Measurements from ENCODE around the gene PIGR. TPM values are rescaled to one million over a fixed set of nuclear protein-coding genes. Genes with fewer than 3 reads are reported as not detected.

Gene PIGR
- total RNA-seq, 1 donor from 2014 or later: not detected

DNA sequence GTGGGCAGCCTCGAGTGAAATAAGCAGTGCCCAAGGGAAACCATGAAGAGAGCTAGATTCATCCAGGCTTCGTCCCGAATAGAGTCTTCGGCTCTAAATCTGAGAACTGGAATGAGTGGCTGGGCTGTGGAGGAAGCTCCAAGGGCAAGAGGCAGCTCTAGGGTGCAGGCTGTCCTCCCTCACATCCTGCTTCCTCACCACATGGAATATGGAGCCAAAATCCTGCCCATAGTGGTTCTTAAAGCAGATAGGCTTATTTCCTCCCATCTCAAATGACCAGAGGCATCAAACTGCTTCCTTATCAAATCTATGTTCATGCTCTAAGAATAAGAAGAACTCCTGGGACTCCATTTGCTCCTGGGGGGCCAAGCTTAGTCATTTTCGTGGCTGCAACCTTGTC is 46.5 kb downstream of the PIGR start:
- H3K4me3 Mint-ChIP-seq (ENCODE audit: unreplicated experiment): no peak overlapping the region
- H3K4me1 Mint-ChIP-seq (ENCODE audit: low read depth, unreplicated experiment): peaks cover 9% of the 10 kb centered on the region
- H3K9me3 Mint-ChIP-seq (ENCODE audit: unreplicated experiment): peaks cover 3% of the 10 kb centered on the region
- H3K36me3 Mint-ChIP-seq (ENCODE audit: unreplicated experiment): no peaks in the 10 kb centered on the region
- no peaks in the 10 kb centered on the region for H3K27me3 Mint-ChIP-seq (ENCODE audit: unreplicated experiment)
- H3K27ac Mint-ChIP-seq (ENCODE audit: unreplicated experiment): no peak overlapping the region
- no peak for DNase-seq
- TF ChIP-seq, protein P1, sequence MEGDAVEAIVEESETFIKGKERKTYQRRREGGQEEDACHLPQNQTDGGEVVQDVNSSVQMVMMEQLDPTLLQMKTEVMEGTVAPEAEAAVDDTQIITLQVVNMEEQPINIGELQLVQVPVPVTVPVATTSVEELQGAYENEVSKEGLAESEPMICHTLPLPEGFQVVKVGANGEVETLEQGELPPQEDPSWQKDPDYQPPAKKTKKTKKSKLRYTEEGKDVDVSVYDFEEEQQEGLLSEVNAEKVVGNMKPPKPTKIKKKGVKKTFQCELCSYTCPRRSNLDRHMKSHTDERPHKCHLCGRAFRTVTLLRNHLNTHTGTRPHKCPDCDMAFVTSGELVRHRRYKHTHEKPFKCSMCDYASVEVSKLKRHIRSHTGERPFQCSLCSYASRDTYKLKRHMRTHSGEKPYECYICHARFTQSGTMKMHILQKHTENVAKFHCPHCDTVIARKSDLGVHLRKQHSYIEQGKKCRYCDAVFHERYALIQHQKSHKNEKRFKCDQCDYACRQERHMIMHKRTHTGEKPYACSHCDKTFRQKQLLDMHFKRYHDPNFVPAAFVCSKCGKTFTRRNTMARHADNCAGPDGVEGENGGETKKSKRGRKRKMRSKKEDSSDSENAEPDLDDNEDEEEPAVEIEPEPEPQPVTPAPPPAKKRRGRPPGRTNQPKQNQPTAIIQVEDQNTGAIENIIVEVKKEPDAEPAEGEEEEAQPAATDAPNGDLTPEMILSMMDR (IDR thresholded peaks at IDR 0.05; ENCODE audit: partially characterized antibody, unreplicated experiment): no peak

DNA sequence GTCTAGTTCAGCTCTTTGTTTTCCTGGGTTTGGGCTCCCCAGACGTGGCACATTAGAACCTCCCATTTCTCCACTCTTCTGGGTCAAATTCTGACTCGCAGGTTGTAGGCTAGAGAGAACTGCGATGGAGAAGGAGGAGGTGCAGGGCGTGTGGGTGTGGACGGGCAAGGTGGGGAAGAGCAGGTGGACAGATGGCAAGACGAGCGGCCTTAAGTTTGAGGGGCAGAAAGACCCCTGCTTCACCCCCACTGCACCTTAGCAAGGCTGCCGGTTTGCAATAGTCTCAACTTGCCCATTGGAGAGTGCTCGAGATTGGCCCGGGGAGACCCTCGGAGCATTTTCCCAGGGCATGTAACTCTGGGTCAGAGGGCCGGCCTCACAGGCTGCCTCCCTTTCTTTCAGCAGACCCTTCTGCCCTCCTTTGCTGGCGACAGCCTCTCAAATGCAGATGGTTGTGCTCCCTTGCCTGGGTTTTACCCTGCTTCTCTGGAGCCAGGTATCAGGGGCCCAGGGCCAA is 47.3 kb downstream of the PIGR start:
- H3K36me3 Mint-ChIP-seq (ENCODE audit: unreplicated experiment): no peaks in the 10 kb centered on the region
- H3K9me3 Mint-ChIP-seq (ENCODE audit: unreplicated experiment): peaks cover 3% of the 10 kb centered on the region
- no peak for DNase-seq
- peaks cover 9% of the 10 kb centered on the region for H3K4me1 Mint-ChIP-seq (ENCODE audit: low read depth, unreplicated experiment)
- H3K27ac Mint-ChIP-seq (ENCODE audit: unreplicated experiment): no peak overlapping the region
- H3K27me3 Mint-ChIP-seq (ENCODE audit: unreplicated experiment): no peaks in the 10 kb centered on the region
- TF ChIP-seq, protein P1 (IDR thresholded peaks at IDR 0.05; ENCODE audit: partially characterized antibody, unreplicated experiment): no peak
- H3K4me3 Mint-ChIP-seq (ENCODE audit: unreplicated experiment): no peak overlapping the region

DNA sequence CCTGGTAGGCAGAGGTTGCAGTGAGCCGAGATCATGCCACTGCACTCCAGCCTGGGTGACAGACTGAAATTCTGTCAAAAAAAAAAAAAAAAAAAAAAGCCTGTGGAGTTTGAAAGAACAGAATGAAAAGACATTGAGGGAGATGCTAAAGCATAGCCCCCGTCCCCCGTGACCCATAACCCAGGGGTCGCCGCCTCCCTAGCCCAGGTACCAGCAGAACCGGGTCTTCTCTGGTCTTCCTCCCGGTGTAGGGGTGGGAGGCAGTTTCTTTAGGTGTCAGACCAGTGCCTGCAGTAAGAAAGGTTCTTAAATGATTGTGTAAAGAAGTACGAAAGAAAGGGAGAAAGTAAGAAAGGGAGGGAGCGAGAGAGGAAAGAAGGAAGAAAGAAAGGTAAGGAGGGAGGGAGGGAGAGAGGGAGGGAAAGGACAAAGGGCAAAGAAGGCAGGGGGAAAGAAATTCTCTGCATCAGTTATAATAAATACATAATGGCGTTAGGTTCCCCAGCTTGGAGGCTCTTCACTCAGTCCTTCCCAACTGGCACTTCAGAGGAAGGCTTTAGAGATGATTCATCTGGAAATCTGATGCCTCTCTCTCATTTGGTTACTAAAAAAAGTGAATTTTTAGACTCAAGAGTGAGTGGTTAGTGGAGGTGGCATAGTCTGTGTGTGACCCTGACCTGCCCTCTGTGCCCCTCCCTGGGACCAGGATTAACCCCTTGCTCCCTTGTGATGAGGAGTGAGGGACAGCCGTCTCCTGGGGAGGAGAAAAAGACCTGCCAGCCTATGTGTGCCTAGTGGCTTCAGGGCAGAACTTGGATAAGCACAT is 48.0 kb downstream of the PIGR start:
- DNase-seq: no peak
- Mint-ChIP-seq H3K9me3 (ENCODE audit: unreplicated experiment) (peaks cover 2% of the 10 kb centered on the region), H3K27ac (ENCODE audit: unreplicated experiment) (no peak overlapping the region), H3K4me1 (ENCODE audit: low read depth, unreplicated experiment) (peaks cover 9% of the 10 kb centered on the region), H3K4me3 (ENCODE audit: unreplicated experiment) (no peak overlapping the region), H3K36me3 (ENCODE audit: unreplicated experiment) (no peaks in the 10 kb centered on the region), H3K27me3 (ENCODE audit: unreplicated experiment) (no peaks in the 10 kb centered on the region)
- TF ChIP-seq, protein P1 (IDR thresholded peaks at IDR 0.05; ENCODE audit: partially characterized antibody, unreplicated experiment): no peak

DNA sequence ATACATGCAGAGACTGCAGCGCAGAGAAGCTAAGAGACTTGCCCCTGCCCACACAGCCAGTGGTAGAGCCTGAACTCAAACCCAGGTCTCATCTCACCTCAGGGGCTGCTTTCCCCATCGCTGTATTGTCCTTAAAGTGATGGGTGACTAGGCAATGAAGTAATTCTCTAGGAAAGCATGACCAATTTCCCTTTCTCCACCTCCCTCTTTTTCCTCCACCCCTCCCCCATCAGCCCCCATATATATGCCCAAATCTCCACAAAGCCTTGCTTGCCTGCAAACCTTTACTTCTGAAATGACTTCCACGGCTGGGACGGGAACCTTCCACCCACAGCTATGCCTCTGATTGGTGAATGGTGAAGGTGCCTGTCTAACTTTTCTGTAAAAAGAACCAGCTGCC is 49.1 kb downstream of the PIGR start, which contains the start of gene IL24:
IL24 (plus strand) TSS at position 269 of the 400 bp plus-strand sequence. CDS start 390 bp downstream, outside the sequence.
- TF ChIP-seq, protein P1 (IDR thresholded peaks at IDR 0.05; ENCODE audit: partially characterized antibody, unreplicated experiment): no peak
- peaks cover 9% of the 10 kb centered on the region for H3K4me1 Mint-ChIP-seq (ENCODE audit: low read depth, unreplicated experiment)
- DNase-seq: no peak
- peaks cover 2% of the 10 kb centered on the region for H3K9me3 Mint-ChIP-seq (ENCODE audit: unreplicated experiment)
- H3K27ac Mint-ChIP-seq (ENCODE audit: unreplicated experiment): no peak within 1 kb of the TSS
- H3K36me3 Mint-ChIP-seq (ENCODE audit: unreplicated experiment): no peaks in the 10 kb centered on the region
- no peak within 1 kb of the TSS for H3K4me3 Mint-ChIP-seq (ENCODE audit: unreplicated experiment)
- H3K27me3 Mint-ChIP-seq (ENCODE audit: unreplicated experiment): no peaks in the 10 kb centered on the region

DNA sequence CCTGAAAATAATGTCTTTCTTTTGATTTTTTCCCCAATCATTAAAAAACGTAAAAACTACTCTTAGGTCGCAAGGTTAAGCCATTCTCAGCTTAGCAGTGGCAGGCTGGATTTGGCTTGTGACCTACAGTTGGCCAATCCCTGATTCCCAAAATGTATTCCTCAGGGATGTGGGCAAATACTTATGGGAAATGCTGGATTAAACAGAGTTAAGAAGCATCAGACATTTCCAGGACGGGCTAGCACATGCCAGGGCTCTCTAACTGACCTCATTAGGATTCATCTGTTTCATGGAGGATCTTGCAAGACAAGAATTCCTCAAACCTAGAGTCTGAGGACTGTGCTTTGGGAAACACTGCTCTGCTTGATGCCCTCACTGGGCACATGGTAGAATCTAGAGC is 50.0 kb downstream of the PIGR start:
- Mint-ChIP-seq H3K4me3 (ENCODE audit: unreplicated experiment) (no peak overlapping the region), H3K36me3 (ENCODE audit: unreplicated experiment) (no peaks in the 10 kb centered on the region), H3K9me3 (ENCODE audit: unreplicated experiment) (peaks cover 2% of the 10 kb centered on the region), H3K27me3 (ENCODE audit: unreplicated experiment) (no peaks in the 10 kb centered on the region), H3K4me1 (ENCODE audit: low read depth, unreplicated experiment) (peaks cover 9% of the 10 kb centered on the region), H3K27ac (ENCODE audit: unreplicated experiment) (no peak overlapping the region)
- TF ChIP-seq, protein P1 (IDR thresholded peaks at IDR 0.05; ENCODE audit: partially characterized antibody, unreplicated experiment): no peak
- no peak for DNase-seq
